Amniotic stem cell (primary cell): ENCODE results near the gene ACOX2.
A peak's percentile ranks its signal among the peaks of the same experiment; 100 is the strongest.
"Not testable (repeated sequence)": the region's sequence is repeated elsewhere in the genome, so short reads cannot be mapped to it uniquely, and the experiment has no call there.

Experiments used
- DNase-seq: peaks from one replicate; lab custom pipeline; 2025; lab: John Stamatoyannopoulos, UW

ACOX2 gene

DNA sequence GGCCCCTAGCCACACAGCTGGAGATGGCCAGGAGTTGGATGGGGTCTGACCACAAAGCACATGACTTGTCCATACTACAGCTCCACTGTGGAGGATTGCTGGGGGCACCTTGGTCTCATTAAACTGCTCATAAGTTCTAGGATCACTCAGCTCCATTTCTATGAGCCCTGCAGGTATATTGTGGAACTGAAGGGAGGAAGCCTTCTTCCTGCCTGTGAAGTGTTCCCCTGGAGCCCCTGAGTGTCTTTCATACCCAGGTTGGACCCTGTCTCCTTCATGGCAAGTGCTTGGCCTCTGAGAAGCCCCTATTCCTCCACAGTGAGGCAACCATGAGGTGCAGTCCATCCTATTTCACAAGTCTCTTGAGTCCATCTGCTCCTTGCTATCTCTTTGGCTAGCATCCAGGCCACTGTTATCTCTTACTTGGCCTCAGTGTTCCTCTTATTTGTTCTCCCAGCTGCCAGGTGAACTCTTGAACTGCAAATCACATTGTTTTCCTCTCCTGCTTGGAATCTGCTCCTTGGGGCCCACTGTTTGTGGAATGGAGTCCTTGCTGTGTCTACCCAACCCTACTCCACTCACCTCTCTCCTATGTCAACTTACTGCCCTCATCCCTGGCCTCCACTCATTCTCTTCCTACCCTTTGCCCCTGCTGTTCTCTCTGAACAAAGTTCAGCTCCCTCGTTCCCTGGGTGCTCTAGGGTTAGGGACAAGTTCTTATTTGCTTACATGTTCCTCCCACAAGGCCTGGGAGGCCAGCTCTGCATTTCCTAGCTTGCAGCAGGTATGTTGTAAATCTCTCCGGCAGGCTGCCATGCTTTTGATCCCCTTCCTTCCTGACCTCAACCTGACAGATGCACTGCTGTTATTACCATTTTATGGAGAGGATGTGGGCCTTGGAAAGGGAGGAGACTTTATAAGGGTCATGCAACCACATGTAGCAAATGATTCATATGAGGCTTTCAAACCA, 1.2 kb downstream of the ACOX2 start:
- no peak for DNase-seq

DNA sequence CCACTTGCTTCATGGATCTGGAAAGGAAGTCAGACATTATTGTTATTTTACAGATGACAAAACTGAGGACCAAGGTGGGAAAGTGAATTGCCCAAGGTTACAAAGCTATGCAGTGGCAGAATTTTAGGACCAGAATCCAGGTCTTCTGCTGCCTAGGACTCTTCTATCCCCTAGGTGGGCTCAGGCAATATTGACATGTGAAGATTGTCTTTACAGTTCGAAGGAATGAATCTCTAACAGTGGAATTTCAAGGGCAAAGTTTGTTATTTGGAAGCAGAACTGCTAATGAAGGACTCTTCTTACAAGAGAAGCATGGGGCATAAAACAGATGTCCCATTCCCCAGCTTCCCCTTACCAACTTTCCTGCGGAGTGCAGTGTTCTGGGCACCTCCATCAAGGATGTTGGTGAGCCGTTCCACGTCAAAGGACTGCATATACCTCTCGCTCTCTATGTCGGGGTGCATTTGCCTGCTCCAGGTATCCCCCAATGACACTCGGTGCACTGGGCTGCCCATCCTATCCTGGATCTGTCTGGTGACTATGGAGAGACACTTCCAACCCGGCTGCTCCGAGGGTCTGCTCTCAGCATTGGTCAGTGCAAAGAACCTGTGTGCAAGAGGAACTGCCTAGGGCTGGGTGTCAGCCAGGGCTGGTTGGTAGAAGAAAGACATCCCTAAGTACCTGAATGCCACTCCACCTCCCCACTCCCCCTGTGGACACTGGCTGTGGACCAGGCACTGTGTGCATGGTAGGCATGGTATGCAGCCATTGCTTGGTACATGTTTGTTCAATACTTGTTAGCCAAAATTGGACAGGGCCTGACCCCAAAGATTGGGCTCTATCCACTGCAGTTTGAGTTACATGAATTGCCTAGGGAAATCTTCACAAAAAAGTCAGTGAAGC, 2.1 kb downstream of the ACOX2 start:
- DNase-seq: no peak

- peak; percentile 48 for DNase-seq
Observed at GRCh38 chr3:58532794-58533220, 4.2 kb downstream of the ACOX2 start.

- no peak for DNase-seq
Observed at GRCh38 chr3:58531956-58532355, 5.0 kb downstream of the ACOX2 start.

- DNase-seq: no peak
Observed at GRCh38 chr3:58531555-58531954, 5.4 kb downstream of the ACOX2 start.

GRCh38 chr3:58530354-58530865, 6.6 kb downstream of the ACOX2 start:
- no peak for DNase-seq

DNA sequence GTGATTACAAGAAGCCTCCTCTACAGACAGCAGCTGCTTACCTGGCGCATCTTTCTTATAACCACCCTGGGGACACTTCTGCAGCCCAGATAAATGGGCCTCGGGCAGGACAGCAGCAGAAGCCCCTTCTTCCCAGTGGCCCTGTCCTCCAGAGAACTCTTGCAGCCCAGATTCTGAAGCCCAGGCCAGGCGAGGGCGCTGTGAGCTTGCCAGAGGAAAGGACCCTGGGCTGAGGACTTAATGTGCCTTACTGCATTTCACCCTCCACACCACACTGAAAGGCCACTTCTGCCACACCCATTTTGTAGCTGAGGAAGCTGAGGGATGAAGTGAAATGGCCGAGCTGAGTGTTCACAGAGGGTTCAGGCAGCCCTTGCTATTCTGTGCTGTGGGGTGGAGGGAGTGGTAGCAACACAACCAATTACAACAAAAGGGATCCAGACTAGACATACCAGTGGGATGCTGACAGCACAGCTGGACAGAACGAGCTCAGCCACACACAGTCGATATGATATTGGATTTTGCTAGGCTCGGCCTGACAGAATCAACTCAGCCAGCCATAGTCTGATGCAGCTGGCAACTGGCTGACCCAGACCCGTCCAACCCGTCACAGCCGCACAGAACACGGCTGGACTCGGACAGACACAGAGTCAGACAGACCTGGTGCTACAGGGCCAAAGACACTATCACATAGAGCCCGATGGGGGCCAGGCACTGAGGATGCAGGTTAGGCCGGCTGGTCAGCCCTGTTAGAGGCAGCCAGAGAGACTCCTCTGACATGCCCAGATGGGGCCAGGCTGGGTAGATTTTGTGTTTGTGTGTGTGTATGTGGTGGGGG, 7.3 kb downstream of the ACOX2 start:
- no peak for DNase-seq

GRCh38 chr3:58528629-58529028, 8.4 kb downstream of the ACOX2 start:
- DNase-seq: no peak

DNA sequence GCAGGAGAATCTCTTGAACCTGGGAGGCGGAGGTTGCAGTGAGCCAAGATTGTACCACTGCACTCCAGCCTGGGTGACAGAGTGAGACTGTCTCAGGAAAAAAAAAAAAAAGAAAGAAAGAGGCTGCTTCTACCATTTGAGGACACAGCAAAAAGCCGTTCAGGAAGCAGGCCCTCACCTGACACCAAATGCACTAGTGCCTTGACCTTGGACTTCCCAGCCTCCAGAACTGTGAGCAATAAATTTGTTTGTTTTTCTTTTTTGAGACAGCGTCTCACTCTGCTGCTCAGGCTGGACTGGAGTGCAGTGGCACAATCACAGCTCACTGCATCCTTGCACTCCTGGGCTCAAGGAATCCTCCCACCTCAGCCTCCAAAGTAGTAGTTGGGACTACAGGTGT, 9.6 kb downstream of the ACOX2 start:
- DNase-seq: not testable (repeated sequence)

DNA sequence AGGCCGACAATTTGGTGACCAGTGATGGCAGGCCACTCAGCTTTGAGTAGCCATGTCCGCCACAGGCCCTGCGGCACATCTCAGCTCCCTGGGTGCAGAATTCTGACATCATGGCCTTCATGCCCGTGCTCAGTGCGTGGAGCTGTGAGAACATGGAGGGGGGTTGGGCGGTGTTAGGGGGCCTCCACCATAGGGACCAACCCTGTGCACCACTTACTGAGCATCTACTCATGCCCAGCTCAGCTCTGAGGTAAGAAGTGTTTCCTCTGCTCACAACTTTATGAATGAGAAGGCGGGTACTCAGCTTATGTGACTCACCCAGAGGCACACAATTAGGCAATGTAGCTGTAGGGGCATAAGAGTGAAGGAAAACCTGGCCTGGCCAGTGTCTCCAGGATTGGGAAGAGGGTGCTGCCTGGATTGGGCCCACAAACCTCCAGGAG, 10.5 kb downstream of the ACOX2 start:
- DNase-seq: peak; percentile 46

GRCh38 chr3:58524326-58524888, 12.6 kb downstream of the ACOX2 start:
- no peak for DNase-seq

DNA sequence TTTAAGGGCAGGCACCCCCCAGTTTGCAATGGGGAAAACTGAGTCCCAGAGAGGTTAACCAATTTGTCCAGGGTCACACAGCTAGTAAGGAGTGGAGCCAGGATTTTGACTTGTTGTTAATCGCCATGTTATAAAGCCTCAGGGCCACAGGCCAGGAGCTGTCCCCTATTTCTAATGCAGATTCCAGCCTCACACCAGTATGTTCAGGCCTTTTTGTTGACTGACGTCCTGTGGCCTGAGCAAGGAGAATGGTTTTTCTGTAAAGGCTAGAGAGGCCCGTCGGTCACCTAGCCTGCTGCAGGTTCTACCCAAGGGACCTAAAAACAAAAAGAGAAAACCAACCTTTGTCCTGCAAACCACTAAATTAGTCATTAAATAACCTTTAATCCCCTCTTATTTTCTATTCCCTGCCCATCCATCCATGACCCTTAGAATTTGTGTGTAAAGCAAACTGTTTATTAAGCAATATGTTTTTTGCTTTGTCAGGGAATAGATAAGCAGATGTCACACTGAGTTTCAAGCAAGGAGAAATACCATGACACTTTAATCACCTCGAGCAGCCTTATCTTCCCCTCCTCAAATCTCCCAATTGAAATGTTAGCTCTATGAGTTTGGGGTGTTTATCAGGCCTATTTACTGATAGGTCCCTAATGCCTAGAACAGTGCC, 14.1 kb downstream of the ACOX2 start:
- no peak for DNase-seq

DNA sequence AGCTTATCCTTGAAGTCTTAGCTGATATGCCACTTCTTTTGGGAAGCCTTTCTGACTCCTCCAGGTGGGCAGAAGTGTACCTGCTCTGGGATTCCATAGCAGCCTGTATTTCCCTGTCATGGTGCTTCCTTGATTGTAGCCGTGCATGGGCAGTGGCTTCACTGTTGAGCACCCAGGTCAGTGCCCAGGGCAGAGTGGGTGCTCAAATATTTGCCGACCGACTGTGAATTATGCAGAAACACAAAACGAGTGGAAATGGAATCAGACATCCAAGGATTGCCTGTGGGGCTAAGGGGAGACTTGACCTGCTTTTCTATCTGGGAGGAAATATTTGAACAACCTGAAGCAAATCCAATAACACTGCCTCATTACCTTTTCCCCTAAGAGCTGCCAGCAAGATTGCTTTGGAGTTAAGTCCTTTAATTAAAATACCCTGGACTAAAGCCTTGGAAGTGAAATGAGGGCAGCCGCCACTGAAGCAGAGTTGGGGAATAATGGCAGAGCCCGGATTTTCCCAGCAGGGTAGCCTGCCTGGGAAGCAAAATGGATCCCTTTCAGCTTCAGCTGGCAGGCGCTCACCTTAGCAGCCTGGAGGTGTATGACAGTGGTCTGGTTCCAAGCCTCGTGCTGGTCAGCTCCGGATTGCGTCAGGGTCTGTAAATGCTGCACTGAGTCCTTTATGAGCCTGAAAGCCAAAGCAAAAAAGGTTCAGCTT, 14.9 kb downstream of the ACOX2 start:
- DNase-seq: no peak

DNA sequence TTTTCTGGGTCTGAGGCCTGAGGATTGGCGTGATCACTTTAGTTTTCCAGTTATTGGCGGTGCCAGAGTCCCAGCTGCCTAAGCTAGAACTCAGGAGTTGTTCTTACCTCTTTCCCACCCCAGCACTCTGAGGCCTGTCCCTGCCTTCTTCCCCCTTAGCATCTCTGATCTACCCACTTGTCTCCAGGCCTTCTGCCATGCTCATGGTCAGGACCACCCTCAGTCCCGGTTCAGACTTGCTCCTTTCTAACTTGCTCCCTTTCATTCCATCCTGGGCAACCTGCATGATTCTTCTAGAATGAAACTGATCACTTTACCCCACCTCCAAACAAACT, 15.7 kb downstream of the ACOX2 start:
- DNase-seq: no peak

- DNase-seq: no peak
Observed at GRCh38 chr3:58520403-58521335, 16.3 kb downstream of the ACOX2 start.

GRCh38 chr3:58519668-58520402, 17.2 kb downstream of the ACOX2 start:
- no peak for DNase-seq

- DNase-seq: no peak
Observed at GRCh38 chr3:58518291-58518789, 18.6 kb downstream of the ACOX2 start.

- DNase-seq: no peak
Observed at GRCh38 chr3:58514405-58514804, 22.6 kb downstream of the ACOX2 start.
